HG03066 (cell line): ENCODE data around the gene SGPL1.

Experiments used
- ATAC-seq: cut with Tn5 transposase; IDR thresholded peaks from one replicate; pipeline ENCODE4 v1.9.1; 2021; ENCODE audit warnings: low read depth; ENCODE audit not compliant: unreplicated experiment

Gene SGPL1

DNA sequence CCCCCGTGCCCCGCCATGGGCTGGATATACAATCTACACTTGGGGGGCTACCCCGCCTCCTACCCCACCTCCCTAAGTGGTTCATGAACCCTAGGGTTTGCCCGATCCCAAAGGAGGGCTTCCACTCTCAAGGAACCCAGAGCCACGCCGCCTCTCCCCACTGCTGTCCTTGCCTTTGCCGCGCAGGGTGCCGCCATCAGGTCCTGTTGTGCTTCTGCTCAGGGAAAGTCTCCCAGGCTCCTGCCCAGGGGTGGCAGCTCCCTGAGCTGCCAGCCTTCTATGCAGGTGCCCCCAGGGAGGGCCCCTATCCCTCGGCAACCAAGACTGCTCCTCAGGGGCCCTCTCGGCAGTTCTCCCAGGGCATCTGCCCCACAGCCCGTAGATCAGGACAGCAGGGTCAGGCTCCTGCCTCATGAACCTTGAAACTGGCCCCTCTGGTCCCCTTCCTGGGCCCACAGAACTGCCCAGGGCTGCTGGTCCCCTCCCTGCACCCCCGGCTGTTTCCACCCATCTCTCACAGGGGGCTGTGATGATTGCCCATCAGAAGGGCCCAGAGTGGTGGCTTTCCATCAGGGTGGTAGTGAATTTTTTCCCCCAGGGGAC lies 85.6 kb downstream of the SGPL1 start:
- no peak for ATAC-seq

DNA sequence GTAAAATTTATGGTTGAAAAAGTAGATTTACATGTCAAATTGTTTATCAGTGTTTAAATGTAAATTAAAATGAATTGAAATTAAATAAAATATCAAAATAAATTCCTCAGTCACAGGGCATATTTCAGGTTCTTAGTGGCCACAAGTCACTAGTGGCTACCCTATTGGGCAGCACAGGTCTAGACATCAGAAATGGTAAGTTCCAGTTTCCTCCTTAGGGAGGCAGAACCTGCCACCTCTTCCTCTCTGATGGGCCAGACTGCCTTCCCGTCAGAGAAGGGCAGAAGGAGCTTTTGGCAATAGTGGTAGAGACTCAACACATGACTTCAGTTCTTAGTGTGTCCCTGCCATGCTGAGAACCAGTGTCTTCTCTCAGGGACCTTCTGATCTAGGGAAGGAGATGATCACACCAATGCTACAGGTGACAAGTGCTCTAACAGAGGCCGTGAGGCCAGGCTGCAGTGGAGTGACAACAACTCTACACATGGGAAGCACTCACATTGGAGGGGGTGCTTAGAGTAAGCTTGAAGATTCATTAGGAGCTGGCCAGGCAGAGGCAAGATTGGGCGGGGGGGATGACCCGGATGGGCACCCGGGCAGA lies 87.0 kb downstream of the SGPL1 start:
- ATAC-seq, result no peak

GRCh38 chr10:70903262-70903921 lies 87.6 kb downstream of the SGPL1 start:
- ATAC-seq, result no peak

GRCh38 chr10:70905071-70906021 lies 89.6 kb downstream of the SGPL1 start:
- ATAC-seq, result no peak

- no peak for ATAC-seq
Measured at GRCh38 chr10:70906031-70906783, 90.5 kb downstream of the SGPL1 start.

- no peak for ATAC-seq
Measured at GRCh38 chr10:70906953-70907636, 91.3 kb downstream of the SGPL1 start.

GRCh38 chr10:70907637-70908405 lies 92.1 kb downstream of the SGPL1 start:
- ATAC-seq, result no peak

GRCh38 chr10:70908406-70909296 lies 92.9 kb downstream of the SGPL1 start:
- no peak for ATAC-seq

DNA sequence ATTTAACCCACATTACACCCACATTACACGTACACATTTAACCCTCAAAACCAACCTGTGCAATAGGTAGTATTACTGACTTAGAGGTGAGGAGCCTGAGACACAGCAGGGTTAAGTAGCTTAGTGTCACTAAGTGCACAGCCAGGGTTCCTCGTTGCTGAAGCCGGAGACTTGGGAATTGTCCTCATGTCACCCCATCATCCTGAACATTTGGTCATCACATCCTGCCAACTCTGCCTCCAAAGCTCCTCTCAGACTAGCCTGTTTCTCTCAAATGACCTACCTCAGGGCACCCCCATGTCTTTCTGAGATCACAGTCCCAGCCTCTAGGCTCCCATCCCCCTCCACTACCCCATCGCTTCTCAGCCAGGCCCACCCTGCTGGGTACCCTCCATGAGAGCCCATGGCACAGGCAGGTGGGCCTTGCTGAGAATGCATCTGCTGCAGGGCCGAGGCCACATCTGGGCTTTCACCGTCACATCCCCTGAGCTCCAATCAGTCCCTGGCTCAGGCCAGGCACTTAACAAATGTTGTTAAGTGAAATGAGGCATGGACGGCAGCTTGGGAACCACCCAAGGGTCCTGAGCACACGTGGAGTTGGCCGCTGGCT lies 93.7 kb downstream of the SGPL1 start:
- ATAC-seq, result no peak

- no peak for ATAC-seq
Measured at GRCh38 chr10:70910486-70911341, 95.0 kb downstream of the SGPL1 start.

- no peak for ATAC-seq
Measured at GRCh38 chr10:70911386-70911785, 95.6 kb downstream of the SGPL1 start.

- ATAC-seq, result no peak
Measured at GRCh38 chr10:70912556-70912955, 96.8 kb downstream of the SGPL1 start.

DNA sequence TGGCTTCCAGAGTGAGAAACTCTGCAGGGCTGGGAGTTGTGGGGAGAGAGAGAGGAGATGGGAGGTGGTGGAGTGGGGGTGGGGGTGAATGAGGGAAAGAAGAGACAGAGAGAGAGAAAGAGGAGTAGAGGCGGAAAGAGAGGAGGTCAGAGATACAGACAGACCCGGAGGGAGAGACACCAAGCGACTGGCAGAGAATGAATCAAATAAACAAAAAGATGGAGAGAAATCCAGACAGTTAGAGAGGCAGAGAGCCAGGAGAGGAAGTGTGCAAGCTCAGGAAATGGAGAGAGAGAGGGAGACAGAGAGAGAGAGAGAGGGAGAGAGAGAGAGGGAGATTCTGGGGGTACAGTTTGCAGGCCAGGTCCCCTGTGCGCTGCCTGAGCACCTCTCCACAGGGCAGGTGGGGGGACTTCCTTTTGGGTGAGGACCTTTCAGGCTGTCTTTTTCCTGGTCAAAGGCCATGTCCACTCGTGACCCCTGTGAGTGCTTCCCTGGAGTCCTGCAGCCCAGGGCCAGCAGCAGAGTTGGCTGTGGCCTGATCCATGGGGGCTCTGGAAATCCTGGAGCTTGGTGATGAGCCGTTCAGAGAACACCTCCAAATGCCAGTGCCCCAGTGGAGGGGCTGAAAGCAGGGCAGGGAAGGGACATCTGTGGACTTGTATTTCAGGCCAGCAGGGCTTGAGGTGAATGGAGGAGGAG lies 97.6 kb downstream of the SGPL1 start:
- ATAC-seq, result no peak

- ATAC-seq, result no peak
Measured at GRCh38 chr10:70913893-70914240, 98.1 kb downstream of the SGPL1 start.

GRCh38 chr10:70914316-70914864 lies 98.6 kb downstream of the SGPL1 start:
- no peak for ATAC-seq

GRCh38 chr10:70915206-70915605 lies 99.5 kb downstream of the SGPL1 start:
- no peak for ATAC-seq
